GM12801 (cell line): ENCODE results near the gene DSC1.

Experiments
- TF ChIP-seq, protein P1 (sequence below): IDR thresholded peaks from one replicate; pipeline ENCODE4 v1.5.1; 2011; ENCODE audit warnings: control low read depth; ENCODE audit not compliant: insufficient read length; ENCODE audit errors: extremely low read depth

Gene DSC1

DNA sequence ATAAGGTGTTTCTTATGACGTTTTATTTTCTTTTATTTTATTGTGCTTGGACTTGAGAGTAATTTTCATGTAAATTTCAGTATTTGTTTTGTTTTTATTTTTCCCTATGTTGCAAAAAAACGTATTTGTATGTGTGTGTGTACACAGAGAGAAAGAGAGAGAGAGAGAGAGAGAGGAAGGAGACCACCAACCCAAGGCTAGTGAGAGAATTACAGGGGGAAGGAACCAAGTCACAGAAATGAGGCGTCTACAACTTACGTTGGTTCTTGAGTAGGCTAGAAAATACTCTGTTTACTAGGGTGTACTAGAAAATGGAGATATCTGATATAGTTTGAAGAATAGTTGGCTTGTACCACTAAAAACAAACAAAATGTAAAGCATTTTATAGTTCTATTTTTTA, 7.7 kb upstream of the DSC1 start:
- TF ChIP-seq, protein P1, sequence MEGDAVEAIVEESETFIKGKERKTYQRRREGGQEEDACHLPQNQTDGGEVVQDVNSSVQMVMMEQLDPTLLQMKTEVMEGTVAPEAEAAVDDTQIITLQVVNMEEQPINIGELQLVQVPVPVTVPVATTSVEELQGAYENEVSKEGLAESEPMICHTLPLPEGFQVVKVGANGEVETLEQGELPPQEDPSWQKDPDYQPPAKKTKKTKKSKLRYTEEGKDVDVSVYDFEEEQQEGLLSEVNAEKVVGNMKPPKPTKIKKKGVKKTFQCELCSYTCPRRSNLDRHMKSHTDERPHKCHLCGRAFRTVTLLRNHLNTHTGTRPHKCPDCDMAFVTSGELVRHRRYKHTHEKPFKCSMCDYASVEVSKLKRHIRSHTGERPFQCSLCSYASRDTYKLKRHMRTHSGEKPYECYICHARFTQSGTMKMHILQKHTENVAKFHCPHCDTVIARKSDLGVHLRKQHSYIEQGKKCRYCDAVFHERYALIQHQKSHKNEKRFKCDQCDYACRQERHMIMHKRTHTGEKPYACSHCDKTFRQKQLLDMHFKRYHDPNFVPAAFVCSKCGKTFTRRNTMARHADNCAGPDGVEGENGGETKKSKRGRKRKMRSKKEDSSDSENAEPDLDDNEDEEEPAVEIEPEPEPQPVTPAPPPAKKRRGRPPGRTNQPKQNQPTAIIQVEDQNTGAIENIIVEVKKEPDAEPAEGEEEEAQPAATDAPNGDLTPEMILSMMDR: no peak

DNA sequence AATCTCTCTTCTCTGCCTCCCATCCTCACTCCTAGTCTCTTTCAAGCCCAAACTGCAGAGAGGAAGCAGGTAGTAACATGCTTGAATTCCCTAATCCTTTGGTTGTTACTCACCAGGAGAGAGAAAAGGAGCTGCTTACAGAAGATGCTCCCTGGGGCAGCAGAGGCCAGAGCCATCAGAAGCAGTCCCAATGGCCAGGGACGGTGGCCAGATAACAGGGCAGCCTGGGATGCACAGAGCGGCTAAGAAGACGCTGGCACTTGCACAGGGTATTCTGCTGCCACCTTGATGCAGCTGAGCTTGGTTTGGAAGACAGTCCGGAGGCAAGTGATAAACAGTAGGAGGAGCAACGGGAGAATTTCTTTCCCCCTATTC, 250 bp downstream of the DSC1 start:
- TF ChIP-seq, protein P1: no peak

DNA sequence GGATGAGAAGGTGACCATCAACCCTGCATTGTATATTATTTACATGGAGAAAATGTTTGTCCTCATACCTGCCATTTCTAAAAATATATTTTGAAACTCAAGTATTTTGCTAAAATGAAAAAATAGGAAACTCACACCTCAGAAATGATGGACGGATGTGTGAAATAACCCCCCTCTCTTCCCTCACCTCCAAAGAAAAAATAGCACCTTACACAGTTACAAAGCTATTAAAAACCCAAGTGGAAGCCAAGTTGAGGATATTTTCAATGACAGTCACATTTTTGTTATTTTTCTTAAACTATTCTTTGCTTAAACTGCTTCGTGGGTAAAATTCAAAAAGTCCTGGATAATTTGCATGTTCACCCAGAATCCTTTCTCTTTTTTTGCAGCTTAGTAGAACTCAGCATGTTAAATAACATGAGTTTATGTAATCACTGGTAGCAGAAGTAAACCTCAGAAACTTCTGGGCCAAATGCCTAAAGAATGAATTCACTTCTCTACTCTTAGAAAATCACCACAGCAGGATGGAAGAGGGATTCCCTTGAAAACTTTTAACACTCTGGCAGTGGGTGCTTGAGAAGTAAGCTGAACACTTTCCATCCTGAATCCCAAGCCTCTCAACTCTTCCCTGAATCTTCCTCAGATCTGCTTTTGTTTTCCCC, 768 bp downstream of the DSC1 start:
- TF ChIP-seq, protein P1: no peak

DNA sequence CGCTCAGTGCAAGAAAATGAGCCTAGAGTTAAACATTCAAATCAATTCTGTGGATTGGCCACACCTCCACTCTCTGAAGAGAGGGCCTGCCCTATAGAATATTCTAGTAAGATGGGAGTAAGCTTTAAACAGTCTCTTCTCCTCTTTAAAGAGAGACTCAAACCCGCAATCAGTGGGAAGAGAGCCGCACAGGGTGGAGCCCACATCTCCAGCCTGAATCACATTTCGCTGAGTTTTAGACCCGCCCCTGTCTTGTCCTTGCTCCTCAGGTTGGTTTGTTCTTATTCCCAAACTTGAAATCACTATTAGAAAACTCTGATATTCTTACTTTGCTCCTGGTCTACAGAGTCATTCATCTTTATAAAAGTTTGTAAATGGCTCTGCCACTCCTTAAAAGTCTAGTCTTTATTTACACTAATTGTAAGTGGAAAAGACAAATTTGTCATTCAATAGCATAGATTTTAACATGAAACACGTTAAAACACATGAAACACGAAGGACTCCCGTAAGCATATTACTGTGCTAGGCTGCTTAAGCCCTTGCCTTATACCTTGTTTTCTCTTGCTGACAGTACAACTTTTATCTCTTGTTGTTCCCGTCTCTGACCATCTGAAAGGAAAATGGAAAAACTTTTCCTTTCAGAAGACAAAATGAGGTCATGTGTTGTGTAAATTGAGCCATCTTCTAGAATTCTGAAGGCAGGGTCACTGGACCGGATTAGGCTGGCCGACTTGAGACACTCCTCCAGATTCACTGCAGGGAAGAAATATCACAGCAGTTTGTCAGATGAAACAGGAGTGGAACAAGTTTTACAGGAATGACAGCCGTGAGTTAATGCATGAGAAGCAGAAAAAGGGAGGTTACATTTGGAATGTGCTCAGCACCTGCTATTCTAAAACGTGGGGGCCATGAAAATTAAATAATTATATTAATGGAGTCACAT, 5.6 kb downstream of the DSC1 start:
- TF ChIP-seq, protein P1: no peak

DNA sequence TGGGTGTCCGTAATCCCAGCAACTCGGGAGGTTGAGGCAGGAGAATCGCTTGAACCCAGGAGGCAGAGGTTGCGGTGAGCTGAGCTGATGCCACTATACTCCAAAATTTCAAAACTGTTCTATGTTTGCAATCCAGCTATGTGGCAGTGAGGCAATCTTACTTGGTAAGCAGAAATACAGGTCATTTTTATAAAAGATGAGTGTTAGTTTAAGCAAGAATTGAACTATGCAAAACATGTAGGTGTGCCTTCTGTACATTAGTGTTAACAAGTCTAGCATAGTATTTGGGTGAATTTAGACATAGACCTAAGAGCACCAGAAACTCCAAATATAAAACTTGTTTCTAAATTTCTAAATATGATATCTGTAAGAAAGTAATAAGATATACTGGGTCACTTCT, 7.2 kb downstream of the DSC1 start:
- TF ChIP-seq, protein P1: no peak

DNA sequence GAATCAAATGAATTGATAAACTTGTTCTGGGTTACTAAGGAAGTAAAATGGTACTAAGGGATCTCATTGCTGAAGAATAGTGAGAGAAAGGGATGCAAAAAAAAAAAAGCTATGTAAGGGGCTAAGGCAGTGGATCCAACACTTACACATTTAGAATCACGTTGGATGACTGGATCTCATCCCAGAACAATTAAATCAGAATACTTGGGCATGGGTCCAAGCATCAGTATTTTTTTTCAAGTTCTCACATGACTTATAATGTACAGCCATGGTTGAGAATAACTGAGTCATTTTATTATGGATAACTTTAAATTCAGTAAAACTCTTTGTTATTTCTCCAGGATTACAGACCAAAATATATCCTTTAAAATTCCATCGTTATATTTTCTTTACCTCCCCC, 8.5 kb downstream of the DSC1 start:
- TF ChIP-seq, protein P1: no peak

DNA sequence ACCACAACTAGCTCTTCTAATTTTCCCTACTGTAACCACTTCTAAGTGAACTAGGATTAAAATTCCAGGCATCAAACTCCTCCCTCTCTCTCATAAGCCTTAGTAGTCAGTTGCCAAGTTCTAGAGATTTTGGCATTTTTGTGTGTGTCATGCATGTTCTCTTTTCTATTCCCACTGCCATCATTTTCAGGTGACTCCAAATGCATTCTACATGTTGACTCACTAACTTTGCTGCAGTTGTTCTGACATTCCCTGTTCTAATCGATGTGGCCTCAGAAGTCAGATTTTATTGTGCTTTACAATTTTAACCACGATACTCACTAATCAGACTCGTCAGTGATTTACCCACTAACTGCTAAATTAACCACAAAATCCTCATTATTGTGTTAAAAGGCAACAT, 13.3 kb downstream of the DSC1 start:
- TF ChIP-seq, protein P1: no peak
